Osteoblast (primary cell): ENCODE data around the gene KLHL28. TPM values are rescaled to one million over a fixed set of nuclear protein-coding genes. Genes with fewer than 3 reads are reported as not detected.

Experiments used
- DNase-seq: peaks from one replicate; pipeline ENCODE4 v3.0.0; 2011; ENCODE audit warnings: low spot score, mixed read lengths; ENCODE audit not compliant: insufficient read length; ENCODE audit errors: missing footprints
- H2AFZ ChIP-seq: 2 replicates; pipeline ENCODE4 v1.6.0; 2011; ENCODE audit warnings: mild to moderate bottlenecking, low read length
- H3K27ac ChIP-seq: 2 replicates; pipeline ENCODE4 v1.5.1; 2011; ENCODE audit warnings: mild to moderate bottlenecking, low read depth, low read length, moderate library complexity
- H3K27me3 ChIP-seq: 2 replicates; pipeline ENCODE4 v1.6.0; 2012; ENCODE audit warnings: mild to moderate bottlenecking, control low read depth, inconsistent platforms, low read length, moderate library complexity; ENCODE audit not compliant: insufficient read depth
- H3K36me3 ChIP-seq: 2 replicates; pipeline ENCODE4 v1.5.1; 2011; ENCODE audit warnings: mild to moderate bottlenecking, low read length, control low read depth, moderate library complexity; ENCODE audit not compliant: insufficient read depth
- H3K4me1 ChIP-seq: 2 replicates; pipeline ENCODE4 v1.5.1; 2011; ENCODE audit warnings: mild to moderate bottlenecking, low read length, control low read depth, moderate library complexity; ENCODE audit not compliant: insufficient read depth
- H3K4me2 ChIP-seq: 2 replicates; pipeline ENCODE4 v1.6.0; 2011; ENCODE audit warnings: mild to moderate bottlenecking, low read length; ENCODE audit not compliant: insufficient read depth
- H3K4me3 ChIP-seq: fragments of 200-600 bp; sonication (generic); 3 replicates; pipeline ENCODE4 v1.5.1; 2012; ENCODE audit warnings: mild to moderate bottlenecking, low read length, inconsistent platforms; ENCODE audit not compliant: insufficient read depth
- H3K79me2 ChIP-seq: 2 replicates; pipeline ENCODE4 v1.6.0; 2012; ENCODE audit warnings: mild to moderate bottlenecking, low read length, control low read depth, inconsistent platforms; ENCODE audit not compliant: insufficient read depth
- H3K9me3 ChIP-seq: 2 replicates; pipeline ENCODE4 v1.5.1; 2011; ENCODE audit warnings: low read depth, low read length, control low read depth
- H4K20me1 ChIP-seq: 2 replicates; pipeline ENCODE4 v1.6.0; 2012; ENCODE audit warnings: mild to moderate bottlenecking, low read length, control low read depth; ENCODE audit not compliant: insufficient read depth
- total RNA-seq: library from RNA; depleted of rRNA; stranded (reverse); fragments of >200 nt; gene quantifications from 2 replicates; pipeline ENCODE4 v1.2.3, GENCODE V29; 2012
- TF ChIP-seq, protein P1 (sequence below): IDR thresholded peaks from 2 replicates; pipeline ENCODE4 v1.5.1; 2011; ENCODE audit warnings: mild to moderate bottlenecking, low read depth, low read length, moderate library complexity; ENCODE audit errors: extremely low read depth

KLHL28 gene
- total RNA-seq, 1 donor: 11.9 TPM

DNA sequence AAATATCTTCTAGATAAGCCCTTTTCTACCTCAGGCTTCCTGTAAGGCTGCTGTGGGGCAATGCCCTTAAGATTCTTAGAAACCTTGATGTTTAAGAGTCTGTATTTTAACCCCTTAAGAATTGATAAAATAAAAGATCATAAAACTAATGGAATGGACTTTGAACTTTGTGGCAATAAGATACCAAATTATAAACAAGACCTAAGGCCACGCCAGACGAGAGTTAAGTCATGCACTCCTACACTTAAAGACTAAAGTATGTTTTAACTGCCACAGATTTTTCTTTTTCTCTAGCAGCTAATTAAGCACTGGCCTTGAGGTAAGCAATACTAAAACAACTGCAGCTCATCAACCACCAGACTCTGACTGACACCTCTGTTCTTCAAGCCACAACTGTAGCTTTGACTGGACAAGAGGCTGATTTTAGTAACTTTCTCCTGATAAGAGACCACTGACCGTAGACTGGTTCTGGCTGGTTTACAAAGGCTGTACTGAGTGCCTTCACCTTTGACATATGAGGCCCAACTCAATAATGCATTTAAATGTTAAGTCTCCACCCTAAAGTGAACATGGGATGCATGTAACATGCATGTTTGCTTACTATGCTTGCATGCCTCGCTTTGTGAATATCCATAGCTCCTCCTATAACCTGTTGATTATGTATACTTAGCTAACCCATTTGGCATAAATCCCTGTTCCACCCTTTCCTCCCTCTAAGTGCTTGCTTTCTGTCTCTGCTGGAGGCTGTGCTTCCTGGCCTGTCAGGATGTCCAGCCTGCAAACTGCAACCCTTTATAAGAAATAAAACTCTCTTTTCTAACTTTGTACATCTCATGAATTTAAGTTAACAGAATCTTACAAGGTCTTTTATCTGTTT is 71.9 kb downstream of the KLHL28 start:
- Histone ChIP-seq H3K27ac (no peak overlapping the region), H4K20me1 (no peaks in the 10 kb centered on the region), H3K4me2 (no peak overlapping the region), H3K27me3 (no peaks in the 10 kb centered on the region), H3K36me3 (no peaks in the 10 kb centered on the region), H3K4me1 (no peaks in the 10 kb centered on the region), H3K4me3 (no peak overlapping the region), H3K79me2 (no peaks in the 10 kb centered on the region), H2AFZ (no peak overlapping the region), H3K9me3 (no peaks in the 10 kb centered on the region)
- no peak for DNase-seq
- TF ChIP-seq, protein P1, sequence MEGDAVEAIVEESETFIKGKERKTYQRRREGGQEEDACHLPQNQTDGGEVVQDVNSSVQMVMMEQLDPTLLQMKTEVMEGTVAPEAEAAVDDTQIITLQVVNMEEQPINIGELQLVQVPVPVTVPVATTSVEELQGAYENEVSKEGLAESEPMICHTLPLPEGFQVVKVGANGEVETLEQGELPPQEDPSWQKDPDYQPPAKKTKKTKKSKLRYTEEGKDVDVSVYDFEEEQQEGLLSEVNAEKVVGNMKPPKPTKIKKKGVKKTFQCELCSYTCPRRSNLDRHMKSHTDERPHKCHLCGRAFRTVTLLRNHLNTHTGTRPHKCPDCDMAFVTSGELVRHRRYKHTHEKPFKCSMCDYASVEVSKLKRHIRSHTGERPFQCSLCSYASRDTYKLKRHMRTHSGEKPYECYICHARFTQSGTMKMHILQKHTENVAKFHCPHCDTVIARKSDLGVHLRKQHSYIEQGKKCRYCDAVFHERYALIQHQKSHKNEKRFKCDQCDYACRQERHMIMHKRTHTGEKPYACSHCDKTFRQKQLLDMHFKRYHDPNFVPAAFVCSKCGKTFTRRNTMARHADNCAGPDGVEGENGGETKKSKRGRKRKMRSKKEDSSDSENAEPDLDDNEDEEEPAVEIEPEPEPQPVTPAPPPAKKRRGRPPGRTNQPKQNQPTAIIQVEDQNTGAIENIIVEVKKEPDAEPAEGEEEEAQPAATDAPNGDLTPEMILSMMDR: no peak

DNA sequence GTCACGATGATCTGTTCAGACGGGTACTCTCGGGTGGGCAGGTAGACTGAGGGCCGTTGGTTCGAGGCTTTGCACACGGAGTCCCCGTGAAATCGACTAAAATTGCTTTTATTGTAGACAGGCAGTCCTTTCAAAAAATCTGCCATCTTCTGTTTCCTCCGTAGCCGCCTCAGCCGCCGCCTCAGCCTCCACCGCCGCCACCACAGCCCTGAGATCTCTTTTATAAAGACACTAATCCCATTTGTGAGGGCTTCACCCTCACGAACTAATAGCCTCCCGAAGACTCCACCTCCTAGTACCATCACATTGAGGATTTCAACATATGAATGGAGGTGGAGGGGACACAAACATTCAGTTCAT is 74.2 kb downstream of the KLHL28 start:
- TF ChIP-seq, protein P1: no peak
- Histone ChIP-seq H3K36me3 (no peaks in the 10 kb centered on the region), H3K4me2 (no peak overlapping the region), H3K4me3 (no peak overlapping the region), H3K27me3 (no peaks in the 10 kb centered on the region), H3K27ac (no peak overlapping the region), H2AFZ (no peak overlapping the region), H3K9me3 (no peaks in the 10 kb centered on the region), H4K20me1 (no peaks in the 10 kb centered on the region), H3K79me2 (no peaks in the 10 kb centered on the region), H3K4me1 (no peaks in the 10 kb centered on the region)
- no peak for DNase-seq

DNA sequence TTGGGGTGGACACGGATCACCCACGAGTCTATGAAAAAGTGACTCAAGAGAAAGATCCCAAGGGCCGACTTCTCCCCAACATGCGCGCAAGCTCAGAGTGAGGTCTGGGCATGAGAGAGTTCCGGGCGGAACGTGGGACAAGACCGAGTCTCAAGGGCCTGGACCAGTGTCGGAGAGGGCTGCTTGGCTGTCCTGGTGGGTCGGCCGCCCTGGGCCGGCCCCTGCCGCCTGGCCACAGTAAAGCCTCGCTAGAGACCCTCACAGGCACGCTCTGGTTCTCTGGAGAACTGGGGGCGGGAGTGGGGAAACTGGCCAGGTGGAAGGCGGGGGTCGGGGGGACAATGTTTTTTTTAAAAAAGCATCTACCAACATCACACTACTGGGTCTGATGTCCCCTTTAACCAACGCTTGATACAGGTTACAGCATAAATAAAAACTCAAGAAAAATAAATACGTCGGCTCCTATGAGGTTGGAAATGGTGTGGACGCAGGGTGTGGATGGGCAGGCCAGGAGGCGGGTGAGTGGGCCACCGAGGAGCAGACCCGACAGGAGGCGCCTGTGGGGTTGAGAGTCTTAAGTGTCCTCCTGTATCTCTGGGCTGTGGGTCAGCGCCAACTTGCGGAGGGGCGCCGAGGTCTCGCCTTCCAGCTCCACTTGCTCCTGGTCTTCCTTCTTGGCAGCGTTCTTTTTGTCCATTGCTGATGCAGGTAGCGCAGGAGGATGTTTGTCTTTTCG is 74.7 kb downstream of the KLHL28 start:
- Histone ChIP-seq H3K4me2 (no peak overlapping the region), H2AFZ (no peak overlapping the region), H4K20me1 (no peaks in the 10 kb centered on the region), H3K79me2 (no peaks in the 10 kb centered on the region), H3K36me3 (no peaks in the 10 kb centered on the region), H3K9me3 (no peaks in the 10 kb centered on the region), H3K27me3 (no peaks in the 10 kb centered on the region), H3K4me3 (no peak overlapping the region), H3K4me1 (no peaks in the 10 kb centered on the region), H3K27ac (no peak overlapping the region)
- no peak for DNase-seq
- TF ChIP-seq, protein P1: no peak

DNA sequence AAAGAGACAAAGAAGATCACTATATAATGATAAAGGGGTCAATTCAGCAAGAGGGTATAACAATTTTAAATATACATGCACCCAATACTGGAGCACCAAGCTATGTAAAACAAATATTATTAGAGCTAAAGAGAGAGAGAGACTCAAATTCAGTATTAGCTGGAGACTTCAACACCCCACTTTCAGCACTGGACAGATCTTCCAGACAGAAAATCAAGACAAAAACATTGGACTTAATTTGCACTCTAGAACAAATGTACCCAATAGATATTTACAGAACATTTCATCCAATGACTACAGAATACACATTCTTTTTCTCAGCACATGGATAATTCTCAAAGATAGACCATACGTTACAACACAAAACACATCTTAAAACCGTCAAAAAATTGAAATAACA is 81.0 kb downstream of the KLHL28 start:
- TF ChIP-seq, protein P1: no peak

More for the DNA sequence above, 81.0 kb downstream of the KLHL28 start:
- Histone ChIP-seq H3K4me1 (no peaks in the 10 kb centered on the region), H2AFZ (no peak overlapping the region), H3K36me3 (no peaks in the 10 kb centered on the region), H4K20me1 (no peaks in the 10 kb centered on the region), H3K9me3 (no peaks in the 10 kb centered on the region), H3K79me2 (no peaks in the 10 kb centered on the region), H3K4me3 (no peak overlapping the region), H3K4me2 (no peak overlapping the region), H3K27me3 (no peaks in the 10 kb centered on the region), H3K27ac (no peak overlapping the region)
- no peak for DNase-seq
